ENCODE measurements around the gene PPP1R3A. TPM values are rescaled to one million over a fixed set of nuclear protein-coding genes. Genes with fewer than 3 reads are reported as not detected.

The PPP1R3A gene
- not detected in 2 replicates for total RNA-seq

DNA sequence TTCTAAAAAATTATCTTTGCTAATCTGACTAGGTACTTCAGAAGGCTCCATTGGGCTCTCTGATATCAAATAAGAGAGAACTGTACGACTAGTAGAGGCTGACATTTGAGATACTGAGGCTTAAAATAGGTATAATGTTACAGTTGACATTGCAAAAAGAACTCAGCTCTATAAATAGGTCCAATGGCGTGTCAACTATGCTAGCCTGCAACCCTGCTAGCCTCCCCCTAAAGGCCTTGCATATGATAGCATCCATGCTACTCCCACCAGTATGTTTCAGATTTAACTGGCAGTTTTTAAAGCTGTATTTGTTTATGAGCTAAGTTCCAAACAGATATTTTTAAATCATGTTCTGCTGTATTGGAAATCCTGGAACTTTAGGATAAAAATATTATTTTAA lies at the start of gene PPP1R3A:
PPP1R3A (minus strand) TSS at position 64 of the 400 bp plus-strand sequence; CDS start at position 51, 13 bp downstream.

Measured in subcutaneous preadipocyte (primary cell).